Activated CD4-positive, CD25-positive, alpha-beta regulatory T cell treated with anti-CD3 and anti-CD28 coated beads, Interleukin-2, amount 50 U/mL, for 24 hours (primary cell): ENCODE measurements around the gene MUSK.
"Not testable (repeated sequence)": the region's sequence is repeated elsewhere in the genome, so short reads cannot be mapped to it uniquely, and the experiment has no call there.

Experiments
- ATAC-seq, 2 donors: fragments of 150-1000 bp; cut with Tn5 transposase; one replicate each; pipeline ENCODE4 v1.10.0; 2021; ENCODE audit warnings: mild to moderate bottlenecking in 1 of 2, moderate library complexity in 1 of 2

Gene MUSK

DNA sequence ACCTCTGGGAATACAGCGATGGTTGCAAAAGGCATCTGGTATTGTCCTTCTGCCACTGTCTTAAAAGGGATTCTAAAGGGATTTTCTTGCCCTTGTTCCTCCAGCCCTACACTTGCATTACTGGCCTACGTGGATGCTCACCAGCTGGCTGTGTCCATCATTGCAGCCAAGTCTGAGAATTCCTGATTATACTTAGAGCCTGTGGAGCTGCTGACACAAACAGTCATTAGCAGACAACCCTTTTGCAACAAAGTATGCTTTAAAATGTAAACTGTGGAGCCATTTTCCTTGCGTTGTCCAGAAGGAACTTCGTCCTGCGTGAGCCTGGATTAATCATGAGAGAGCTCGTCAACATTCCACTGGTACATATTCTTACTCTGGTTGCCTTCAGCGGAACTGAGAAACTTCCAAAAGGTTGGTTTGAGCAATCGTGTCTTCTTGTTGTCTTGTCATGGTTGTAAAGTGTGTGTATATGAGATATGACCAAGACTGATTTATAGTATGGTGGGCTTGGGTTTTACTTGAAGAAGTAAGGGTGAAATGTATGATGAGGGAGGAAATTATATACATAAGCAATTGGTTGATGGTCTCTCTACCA, at the start of gene MUSK:
Gene MUSK (plus strand): TSS at position 222 of the 598 bp plus-strand sequence. CDS start 114 bp downstream, at position 336.
- ATAC-seq, result no peak

DNA sequence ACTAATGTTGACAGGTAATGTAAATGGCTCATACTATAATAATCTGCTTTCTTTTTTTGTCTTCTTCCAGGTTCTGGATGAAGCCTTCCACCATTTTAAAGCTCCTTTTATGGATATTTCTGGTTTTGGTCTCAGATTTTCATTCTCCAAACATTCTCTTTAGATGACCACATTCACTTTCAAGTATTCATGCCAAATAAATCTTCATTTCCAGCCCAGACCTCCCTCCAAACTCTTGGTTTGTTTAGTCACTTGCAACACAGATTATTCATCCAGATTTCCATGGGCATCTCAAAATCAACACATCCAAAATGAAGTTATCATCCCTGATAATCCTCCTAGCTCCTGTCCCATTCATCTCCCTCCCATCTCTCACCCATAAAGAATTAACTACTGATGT, 48.8 kb upstream of the MUSK start:
- ATAC-seq, result no peak

DNA sequence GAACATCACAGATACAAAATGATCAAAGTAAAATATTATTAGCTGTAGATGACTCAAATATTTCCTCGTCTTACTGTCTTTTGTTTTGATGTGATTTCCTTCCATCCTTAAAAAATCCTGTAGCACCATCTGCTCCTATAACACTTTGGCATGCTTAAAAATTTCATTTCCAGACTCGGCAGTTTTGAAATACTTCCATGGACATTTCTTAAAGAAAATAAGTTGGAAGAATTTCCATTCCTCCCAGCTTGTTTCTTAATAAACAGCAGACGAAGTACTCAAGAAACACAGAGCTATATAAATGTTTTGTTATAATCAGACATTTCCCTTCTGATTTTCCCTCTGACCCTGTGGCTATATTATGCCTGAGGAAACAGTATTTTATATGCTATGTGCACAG, 47.9 kb upstream of the MUSK start:
- no peak for ATAC-seq

DNA sequence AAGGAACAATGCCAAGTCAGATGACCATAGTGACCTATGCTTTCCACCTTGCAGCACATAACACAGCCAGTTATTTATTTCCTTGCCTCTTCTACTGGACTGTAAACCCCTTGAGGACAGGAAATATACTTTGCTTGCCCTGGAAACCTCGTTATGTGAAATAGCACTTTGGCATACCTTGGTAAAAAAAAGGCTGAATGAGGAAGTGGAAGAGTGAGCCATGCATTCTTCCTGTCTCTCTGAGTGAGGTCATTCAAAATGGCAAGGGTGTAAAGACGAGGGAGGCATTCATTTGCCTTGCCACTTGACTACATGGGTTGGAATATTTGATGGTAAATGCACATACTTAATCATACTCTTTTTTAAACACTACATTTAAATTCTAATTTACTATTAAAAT, 46.2 kb upstream of the MUSK start:
- no peak for ATAC-seq

DNA sequence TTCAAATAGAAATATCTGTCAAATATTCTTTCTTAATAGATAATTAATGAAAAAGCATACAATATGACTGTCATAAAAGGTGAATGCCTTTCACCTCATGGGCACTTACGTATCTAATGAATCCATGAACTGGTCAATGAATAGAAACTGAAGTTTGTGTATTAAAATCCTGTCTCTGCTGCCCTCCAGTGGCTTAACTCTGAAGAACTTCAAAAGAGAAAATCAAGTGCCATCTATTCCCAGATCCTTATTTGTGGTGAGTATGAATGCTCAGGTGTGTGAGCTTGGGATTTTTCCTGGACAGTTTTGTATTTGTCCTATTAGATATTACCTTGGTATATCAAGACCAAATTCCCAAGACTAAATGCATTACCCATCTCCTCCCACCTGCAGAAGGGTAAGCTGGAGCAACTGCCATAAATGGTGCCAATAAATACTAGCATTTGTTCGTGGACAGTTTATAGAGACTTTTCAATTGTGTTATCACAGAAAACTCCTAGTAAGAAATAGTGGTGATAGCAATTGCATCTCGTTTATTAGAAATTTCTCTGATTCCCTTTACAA, 45.0 kb upstream of the MUSK start:
- ATAC-seq, result no peak

DNA sequence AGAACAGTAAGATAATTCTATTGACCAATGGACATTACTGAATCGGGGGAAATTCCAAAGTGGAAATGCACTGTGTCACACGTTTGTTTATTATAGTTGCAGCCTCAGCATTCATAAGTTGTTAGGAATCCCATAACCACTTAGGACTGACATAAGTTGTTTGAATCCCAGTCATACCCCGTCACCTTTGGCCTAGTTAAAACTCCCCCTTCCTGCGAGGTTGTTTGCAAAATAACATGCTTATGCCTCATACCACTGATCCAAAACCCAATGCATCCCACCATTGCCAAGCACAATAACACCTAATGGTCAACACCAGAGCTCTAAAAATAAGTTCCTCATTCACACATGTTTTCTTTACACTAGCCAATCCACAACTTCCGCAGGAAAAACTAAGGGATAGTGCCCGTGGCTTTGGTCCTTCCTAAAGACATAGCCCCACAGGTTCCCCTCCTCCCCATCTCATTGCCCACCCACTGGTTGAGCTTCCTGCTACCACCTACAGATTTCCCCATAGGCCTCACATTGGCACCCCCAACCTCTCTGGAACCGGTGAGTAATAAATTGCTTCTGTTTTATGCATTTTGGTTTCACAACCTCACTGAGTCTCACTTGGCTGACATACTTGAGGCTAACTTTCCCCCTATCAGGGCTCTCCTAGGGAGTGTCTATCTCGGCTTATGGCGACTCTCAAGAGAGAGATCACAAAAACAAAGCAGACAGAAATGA, 42.3 kb upstream of the MUSK start:
- peak; percentile 76 for ATAC-seq

DNA sequence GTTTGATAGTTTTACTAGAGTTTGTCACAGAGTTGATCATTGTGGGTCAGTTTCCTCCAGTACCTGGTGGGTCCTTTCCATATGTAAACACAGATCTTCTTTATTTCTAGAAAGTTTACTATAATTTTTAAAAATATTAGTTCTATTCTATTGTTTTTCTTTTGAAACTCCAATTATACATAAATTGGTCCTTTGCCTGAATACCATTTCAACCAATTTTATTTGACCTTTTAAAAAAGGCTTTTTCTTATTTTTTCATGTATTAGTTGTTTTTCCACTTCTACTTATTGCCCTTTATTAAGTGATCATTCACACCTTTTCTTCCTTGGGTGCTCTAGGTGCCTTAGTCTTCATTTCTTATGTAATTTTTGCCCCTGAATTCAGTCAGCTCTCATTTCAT, 33.0 kb upstream of the MUSK start:
- no peak for ATAC-seq

DNA sequence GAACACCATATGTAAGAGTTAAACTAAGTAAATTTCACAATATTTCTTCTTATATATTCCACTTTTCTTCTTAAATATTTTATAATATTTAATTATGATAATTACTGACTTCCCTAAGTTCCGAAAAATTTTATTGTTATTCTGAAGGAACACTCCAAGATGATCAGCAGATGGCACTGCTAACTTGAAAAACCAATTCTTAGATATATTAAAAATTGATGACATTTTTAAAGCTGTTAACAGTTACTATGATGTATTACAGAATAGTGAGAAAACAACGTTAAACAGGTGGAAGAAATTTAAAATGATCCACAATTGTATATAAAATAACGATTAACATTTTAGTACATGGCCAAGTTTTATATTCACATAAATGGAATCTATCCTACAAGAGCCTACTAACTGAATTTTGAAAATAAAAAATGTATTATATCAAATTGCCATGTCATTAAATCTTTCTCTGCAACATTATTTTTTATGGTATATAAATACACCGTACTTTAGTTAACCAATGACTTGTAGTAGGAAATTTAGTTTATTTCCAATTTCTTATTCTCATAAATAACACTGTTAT, 30.1 kb upstream of the MUSK start:
- ATAC-seq, result no peak

DNA sequence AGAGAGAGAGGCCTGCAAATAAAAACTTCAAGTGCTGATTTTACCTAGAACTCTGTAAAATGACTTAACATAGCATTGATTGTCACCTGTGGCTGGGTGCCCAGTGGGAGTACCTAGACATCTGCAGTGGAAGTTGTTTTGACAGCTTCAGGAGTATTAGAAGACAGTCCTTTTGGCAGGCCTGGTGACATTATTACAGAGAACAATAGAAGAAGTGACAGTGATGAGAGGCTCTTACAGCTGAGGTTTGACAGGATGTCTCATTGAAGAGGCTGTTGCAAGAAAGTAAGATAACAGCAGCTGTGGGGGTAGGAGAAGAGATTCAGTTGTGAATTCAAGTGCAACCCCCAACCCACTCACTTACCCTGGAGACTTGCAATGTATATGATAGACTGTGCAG, 27.9 kb upstream of the MUSK start:
- ATAC-seq, result no peak

DNA sequence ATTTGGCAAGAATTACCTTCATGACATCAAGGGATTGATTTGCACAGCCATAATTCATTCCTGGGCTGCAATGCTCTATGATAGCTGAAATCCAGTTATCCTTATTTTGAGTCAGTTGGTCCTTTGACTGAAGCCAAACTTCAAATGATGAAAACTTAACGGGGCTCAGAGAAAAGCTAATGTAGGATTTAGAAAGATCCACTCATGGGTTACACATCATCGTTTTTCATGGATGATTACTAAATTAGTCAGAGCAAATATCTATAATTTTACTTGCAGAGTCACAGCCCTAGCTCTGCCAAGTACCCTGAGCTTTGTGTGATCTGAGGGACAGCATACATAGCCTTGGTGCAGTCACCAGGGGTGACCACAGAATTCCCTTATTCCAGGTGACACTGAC, 27.3 kb upstream of the MUSK start:
- ATAC-seq, result no peak

DNA sequence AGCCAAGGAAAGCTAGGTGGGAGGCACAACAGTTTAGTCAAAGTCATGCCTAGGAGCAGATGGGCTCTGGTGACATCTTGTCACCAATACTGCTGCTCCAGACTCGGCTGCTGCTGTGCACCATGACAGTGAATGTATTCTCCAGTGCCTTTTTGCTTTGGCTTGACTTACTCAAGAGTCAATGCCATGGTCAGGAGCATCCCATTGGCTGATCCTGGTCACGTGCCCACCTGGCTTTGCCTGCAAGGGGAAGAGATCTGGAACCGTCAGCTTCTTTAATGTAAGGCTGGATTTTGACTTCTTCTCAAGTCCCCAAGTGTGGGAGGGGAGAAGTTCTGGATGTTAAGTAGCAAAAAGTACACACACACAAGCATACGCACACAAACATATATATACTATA, 19.9 kb upstream of the MUSK start:
- ATAC-seq, result no peak

DNA sequence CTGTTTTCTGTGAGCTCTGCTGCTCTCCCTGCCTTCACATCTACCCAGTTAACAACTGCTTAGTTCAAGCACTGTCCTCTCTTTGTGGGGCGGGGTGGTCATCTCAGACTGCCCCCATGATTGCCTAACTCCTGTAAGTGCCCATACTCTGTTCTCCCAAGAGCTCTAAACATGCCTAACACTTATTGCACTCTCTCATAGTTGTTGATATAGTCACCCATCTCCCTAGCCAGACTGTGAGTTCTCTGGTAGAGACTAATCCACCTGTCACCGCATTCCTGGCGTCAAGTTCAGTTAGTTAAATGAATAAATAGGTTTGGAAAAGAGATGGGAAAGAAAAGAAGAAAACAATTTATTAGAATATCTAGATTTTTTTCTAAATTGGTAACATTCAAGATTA, 18.3 kb upstream of the MUSK start:
- no peak for ATAC-seq

DNA sequence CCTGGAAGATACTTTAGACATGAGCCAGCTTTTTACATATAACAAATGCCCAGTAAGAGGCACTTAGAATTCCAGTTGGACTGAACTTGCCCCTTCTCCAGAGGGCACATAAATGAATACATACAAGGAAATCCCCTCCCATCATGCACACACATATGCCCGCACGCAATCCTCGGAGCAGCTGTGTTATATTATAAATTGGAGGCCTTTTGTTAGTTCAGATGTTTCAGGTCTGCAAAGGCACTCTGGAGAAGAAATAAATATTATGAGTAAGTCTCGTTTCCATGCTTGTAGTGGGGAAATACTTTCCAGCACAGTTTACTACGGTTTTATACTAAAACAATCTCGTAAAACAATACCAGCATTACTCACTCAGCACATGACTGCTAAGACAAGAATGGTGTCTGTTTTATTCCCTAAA, 17.6 kb upstream of the MUSK start:
- no peak for ATAC-seq

DNA sequence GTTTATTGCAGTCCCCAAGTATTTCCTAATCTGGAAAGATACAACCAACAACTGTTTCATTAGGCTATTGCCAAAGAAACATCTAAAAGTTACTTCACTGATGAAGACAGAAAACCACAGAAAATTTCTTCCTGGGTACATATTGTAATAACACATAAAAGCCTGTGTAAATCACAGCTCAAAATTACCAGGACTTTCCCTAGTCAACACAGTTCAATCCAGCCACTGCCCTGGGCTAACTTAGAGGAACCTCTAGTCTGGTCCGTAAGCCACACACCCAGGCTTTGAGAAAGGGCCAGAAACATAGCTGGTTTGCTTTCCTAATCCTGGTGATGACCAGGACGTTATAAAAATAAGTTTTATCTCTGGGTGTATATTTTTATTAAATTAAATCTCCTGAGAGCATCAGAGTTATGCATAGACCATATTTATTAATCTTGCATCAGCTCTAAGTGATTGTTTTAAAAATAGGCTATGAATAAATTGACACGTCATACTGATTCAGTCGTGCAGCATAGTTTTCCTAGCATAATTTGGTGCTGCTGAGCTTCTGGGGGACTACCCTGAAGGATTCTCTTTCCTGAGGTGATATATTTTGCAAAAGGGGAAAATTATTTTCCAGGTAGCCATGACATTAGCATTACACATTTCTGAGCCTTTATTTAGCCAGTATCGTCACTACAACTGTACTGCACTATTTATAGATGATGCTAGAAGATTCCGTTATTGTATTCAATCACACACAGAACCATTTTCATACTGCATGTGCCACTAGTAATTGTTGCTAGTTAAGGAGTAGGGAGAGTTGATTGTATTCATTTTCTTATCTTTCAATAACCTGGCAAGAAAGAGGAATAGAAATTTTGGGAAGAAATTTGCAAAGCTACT, 12.6 kb upstream of the MUSK start:
- ATAC-seq, result no peak

DNA sequence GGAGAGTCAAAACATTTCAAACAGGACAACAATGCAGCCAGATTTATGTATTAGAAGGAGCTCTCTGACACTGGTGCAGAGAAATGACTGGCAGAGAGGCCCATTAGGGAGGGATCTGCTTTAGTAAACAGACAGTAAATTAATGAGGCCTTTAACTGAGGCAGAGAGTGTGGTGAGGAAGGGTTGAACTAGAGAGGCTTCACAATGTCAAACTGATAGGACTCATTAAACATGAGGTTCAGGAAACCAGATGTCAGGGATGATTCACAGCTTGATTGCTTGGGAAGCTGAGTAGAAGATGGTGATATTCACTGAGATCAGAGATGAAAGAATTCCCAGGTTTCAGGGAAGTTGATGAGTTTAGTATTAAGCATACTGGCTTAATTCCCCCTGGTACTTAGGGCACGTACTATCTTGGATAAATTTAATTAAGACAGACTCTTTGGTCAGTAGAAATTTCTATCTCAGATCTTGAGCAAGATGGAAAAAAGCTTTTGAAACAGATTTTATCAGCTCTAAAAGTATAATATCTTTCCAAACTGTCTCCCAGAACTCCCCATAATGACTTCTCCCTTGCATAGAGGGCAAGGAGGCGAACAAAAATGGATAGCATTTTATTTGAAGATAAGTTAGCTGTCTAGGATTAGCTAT, 8.6 kb upstream of the MUSK start:
- no peak for ATAC-seq

DNA sequence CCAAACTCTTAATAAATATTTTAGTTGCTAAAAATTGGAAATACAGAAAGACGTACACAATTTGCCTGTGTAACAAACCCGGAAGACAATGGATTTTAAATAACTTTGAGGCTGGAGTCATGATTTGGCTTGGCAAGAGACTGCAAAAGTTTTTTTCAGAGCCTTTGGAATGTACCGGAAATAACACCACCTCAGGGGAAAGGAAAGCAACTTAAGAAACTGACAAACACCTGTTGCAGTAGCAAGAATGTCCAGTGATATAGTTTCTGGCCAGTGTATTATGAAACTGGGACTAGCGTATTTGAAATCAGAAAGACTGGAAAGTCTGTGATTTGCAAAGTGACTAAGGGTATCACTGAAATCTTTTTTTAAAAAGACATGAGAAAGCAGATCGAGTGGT, 842 bp downstream of the MUSK start:
- no peak for ATAC-seq

DNA sequence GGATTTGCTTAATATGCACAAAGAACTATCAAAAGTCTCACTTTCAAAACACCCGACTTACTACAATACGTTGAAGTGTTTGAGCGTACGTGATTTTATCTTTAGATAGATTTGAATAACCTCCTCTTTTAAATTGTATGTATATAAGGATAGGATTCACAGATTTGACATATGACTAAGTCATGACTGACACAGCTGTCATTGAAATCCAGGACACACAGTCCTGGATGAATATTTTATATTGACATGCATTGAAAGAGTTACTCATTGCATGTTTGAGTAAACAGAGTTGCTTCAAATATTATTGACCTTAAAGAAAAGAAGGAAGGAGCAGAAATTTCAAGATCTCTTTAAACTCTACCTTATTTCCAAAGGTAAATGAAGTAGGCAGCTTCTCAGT, 3.3 kb downstream of the MUSK start:
- ATAC-seq, result no peak

DNA sequence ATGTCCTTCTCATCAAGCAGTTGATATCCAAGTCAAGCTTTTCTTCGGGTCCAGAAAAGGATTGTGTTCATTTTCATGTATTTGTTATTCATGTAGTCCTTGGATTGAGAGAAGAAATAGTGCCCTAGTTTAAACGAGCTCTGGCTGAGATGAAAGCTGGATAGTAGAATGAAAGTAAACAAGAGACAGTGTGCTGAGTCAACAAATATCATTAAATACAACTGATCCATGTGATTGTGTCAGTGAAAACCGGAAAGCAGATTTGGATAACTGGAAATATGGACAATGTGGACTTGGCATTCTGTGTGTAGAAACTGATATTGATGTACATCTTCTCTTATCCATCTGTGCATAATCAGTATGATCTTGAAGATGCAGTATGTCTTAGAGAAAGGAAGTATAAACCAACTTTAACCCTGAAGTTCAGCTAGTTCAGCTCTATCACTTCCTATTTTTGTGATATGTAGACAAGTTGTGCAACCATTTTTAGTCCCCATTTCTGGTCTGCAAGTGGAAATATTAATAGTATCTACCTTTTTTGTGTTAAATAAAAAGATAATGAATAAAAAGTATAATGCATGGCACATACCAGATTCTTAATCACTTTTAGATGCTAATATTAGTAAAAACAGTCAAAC, 4.4 kb downstream of the MUSK start:
- ATAC-seq, result no peak

DNA sequence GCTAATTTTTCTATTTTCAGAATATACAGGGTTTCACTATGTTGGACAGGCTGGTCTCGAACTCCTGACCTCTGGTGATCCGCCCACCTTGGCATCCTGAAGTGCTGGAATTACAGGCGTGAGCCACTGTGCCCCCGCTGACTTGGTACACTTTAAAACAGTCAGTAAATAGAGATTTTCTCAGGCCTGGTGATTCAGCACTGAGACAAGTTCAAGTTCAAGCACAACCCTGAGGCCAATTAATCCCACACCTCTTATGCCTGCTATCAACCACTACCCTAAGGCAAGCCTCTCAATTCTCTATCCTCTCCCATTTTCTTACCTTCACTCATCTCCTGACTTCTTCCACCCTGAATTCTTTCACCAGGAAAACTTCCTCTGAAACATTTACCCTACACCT, 18.9 kb downstream of the MUSK start:
- ATAC-seq, result no peak

DNA sequence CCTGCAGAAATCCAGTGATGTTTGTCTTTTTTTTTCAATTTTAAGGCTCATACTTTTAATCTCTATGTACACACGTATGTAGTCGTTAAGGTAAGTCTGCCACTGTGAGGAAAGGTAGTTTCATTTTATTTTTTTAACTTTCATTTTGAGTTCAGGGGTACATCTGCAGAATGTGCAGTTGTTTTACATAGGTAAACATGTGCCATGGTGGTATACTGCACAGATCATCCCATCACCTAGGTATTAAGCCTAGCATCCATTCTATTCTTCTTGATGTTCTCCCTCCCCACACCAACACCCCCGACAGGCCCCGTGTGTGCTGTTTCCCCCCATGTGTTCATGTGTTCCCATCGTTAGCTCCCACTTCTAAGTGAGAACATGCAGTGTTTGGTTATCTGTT, 19.7 kb downstream of the MUSK start:
- no peak for ATAC-seq

DNA sequence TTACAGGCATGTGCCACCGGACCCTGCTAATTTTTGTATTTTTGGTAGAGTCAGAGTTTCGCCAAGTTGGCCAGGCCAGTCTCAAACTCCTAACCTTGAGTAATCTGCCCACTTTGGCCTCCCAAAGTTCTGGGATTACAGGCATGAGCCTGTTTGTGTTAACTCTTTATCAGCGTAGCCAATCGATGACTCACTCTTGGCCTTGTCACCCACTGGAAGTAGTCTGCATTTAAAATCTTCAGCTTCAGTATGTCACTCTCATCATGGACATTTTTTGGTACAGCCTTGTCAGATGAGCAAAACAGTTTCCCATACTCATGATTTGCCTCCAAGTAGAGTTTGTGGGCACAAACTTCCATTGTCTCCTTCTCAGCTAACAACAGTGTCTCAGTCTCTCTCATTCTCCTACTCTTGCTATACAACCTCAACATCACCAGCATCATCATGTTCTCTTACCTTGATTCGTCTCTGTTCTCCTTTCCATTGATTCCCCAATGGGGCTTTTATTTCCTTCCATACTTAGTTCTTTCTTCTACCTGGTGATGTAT, 22.5 kb downstream of the MUSK start:
- ATAC-seq, result no peak

DNA sequence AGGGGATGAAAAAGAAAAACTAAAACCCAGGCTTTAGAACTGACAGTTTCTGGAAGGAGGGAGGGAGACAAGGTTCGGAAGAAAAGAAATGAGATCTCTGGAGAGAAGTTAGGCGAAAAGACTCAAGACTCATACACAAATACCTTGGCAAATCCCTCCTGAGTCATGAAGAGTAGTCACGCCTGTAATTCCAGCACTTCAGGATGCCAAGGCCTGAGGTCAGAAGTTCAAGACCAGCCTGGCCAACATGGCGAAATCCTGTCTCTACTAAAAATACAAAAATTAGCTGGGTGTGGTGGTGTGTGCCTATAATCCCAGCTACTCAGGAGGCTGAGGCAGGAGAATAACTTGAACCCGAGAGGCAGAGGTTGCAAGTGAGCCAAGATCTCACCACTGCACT, 27.3 kb downstream of the MUSK start:
- not testable (repeated sequence) for ATAC-seq
